GM18519 (cell line): ENCODE results near the gene TNFRSF4.

Experiments
- ATAC-seq: cut with Tn5 transposase; IDR thresholded peaks from one replicate; pipeline ENCODE4 v1.9.1; 2021; ENCODE audit warnings: mild to moderate bottlenecking, moderate library complexity; ENCODE audit not compliant: unreplicated experiment, low FRiP score

Gene TNFRSF4

DNA sequence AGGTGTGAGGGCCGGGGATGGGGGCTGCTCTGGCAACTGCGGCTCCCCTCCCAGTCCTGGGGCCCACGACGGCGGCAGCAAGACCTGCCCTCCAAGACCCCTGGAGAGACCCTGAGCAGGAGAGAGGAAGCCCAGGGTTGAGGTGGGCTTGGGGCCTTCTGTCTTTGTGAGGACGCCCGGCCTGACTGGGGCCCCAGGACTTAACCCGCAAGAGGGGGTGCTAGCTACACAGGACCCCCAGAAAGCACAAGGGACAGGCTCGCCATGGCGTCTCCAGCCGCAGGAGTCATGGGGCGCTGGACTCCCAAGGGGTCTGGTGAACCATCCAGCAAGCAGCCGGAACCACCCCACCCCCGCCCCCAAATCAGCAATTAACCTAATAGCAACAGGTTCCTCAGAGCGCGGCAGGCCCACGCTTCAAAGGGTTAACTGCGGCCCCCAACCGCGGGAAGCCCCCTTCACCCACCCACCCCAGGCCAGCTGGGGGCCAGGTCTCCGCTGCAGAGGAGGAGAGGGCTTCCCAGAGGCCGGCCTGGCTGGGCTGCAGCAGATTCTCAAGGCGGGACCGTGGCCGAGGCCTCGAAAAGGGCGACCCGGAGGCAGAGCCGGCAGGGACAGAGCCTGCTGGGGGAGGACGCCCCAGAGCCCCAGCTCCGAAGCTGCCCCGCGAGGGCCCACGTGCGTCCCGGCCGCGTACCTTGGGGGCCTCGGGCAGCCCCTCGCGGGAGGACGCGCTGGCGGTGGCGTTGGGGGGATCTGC, 32.0 kb upstream of the TNFRSF4 start:
- ATAC-seq: no peak

GRCh38 chr1:1245178-1245816, 31.3 kb upstream of the TNFRSF4 start:
- no peak for ATAC-seq

- ATAC-seq: no peak
Observed at GRCh38 chr1:1244192-1244811, 30.3 kb upstream of the TNFRSF4 start.

DNA sequence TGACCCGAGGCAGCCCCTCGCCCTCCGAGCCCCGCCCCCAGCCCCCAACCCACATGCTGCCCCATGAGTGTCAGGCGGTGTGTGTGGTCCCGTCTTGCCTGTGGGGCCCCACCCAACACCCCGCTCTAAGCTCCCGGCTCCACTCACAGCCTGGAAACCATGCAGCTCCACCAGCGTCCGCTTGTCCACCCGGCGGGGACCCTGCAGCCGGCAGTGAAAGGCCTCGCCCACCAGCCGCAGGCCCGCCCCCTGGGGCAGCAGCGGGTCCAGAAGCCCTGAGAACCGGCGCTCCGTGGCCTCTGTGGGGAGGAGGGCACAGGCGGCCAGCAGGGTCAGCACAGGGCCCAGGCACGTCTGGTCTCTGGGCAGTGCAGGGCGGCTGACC, 29.8 kb upstream of the TNFRSF4 start:
- ATAC-seq: no peak

DNA sequence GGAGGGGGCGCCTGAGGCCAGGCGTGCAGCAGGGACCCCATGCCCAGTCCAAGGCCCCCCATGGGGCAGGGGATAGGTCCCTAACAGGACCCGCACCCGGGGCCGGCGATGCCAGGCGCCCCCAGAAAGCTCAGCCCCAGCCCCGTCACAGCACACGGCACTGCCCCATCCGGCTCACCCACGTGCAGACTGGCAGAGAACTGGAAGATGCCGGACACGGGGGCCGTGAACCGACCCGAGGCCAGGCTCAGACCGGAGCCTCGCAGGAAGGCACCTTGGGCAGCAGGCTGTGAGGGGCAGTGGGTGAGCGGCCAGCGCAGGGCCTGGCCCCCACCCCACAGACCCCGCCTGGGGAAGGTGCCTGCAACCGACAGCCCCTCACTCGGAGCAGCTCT, 29.3 kb upstream of the TNFRSF4 start:
- ATAC-seq: no peak

GRCh38 chr1:1242461-1243265, 28.7 kb upstream of the TNFRSF4 start:
- ATAC-seq: no peak

- no peak for ATAC-seq
Observed at GRCh38 chr1:1241588-1242219, 27.8 kb upstream of the TNFRSF4 start.

- no peak for ATAC-seq
Observed at GRCh38 chr1:1240822-1241587, 27.1 kb upstream of the TNFRSF4 start.

- no peak for ATAC-seq
Observed at GRCh38 chr1:1240348-1240732, 26.4 kb upstream of the TNFRSF4 start.

DNA sequence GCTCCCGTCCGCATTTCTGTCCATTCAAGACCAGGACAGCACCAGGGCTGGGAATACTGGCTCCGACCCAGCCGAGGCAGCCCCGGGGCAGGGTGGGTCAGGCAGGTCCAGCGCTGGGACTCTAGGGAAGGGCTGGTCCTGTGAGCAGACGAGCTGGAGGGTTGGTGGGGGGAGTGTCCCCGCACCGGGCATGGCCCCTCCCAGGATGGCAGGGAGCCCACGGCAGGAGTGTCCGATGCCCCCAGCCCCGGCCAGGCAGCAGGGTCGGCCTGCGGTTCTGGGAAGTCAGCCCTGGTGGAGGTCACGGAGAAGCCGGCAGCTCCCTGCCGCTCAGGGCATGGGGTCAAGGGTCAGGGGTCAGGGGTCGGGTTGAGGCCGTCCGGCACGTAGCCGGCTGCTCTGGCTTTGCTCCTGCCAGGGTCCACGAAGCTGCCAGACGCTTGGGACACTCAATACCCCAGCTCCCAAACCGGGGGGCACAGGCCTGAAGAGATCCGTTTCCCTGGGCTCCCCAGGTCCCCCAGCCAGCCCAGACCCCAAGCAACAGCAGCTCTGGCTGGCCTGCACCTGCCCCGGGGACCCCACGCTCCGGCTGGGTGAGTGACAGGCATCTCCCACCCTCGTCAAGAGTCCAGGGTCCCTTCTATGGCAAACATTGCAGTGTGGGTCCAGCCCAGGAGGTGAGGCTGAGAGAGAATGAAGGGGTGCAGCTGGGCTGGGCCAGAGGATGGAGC, 25.8 kb upstream of the TNFRSF4 start:
- ATAC-seq: no peak

DNA sequence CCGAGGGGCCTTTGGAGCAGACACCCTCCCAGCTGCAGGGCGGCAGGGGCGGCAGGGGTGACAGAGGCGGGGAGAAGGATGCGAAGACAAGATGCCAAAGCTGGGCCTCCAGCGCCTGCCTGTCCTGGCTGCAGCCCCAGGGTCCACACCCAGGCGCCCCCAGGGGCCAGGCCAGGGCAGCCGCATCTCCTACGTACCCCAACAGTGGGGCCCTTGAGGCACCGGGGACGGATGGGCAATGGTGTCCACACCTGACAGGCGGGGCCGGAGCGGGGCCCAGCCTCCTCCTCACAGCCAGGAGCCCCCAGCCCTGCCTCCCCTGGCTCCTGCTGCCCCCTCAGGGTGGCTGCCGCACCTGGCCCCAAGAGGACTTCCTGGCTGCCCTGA, 25.3 kb upstream of the TNFRSF4 start:
- ATAC-seq: no peak

DNA sequence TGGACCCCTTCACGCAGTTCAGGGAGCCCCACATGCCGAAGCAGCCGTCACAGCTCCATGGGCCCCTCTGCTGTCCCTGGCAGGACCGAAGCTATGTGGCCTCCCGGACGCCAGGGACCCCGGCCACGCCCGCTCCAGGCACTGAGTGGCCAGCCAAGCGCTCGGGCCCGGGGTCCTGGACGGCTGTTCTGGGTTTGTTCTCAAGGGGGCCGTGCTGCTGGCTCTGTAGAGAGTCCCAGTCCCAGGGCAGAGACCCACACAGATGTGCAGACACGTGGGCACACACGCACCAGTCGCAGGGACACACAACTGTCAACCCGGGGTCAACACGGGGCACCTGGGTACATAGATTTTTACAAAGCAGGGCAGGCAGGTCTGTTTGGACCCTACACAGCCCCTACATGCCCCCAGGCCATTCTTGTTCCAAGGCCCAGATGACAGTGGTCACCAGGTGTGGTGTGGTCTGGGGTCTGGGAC, 24.8 kb upstream of the TNFRSF4 start:
- ATAC-seq: no peak

DNA sequence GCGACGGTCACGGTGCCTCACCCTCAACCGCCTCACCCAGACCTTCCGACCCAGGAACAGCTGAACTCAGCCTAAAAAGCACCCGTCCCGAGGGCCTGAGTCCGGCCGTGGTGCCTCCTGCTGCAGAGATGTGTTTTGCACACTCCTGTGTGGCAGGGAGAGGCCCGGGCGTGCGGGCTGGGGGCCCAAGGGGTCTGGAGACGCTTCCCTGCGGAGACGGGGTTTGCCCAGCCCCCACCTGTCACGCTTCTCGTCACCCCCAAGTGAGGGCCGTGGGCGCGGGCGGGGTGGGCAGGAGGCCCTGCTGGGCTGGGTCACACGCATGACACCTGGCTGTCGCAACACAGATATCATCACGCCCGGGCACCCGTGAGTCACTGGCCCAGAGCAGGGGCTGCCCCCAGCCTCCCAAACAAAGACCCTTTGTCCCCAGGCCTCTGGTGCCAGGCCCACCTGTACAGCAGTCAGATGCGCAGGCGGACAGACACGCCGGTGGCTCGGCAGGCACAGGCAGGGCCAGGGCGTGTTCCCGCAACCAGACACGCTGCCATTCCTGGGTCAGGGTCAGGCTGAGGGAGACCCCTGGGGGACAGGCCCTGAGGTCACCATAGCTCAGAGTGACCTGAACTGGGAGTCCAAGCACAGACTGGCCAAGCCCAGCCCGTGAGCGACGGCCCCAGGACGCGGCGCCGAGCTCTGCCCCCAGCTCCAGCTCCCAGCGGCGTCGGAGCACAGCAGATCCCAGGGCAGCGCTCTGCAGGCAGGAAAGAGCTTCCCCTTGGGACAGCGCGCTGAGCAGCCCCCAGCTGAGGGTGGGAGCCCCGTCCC, 24.1 kb upstream of the TNFRSF4 start:
- ATAC-seq: no peak

DNA sequence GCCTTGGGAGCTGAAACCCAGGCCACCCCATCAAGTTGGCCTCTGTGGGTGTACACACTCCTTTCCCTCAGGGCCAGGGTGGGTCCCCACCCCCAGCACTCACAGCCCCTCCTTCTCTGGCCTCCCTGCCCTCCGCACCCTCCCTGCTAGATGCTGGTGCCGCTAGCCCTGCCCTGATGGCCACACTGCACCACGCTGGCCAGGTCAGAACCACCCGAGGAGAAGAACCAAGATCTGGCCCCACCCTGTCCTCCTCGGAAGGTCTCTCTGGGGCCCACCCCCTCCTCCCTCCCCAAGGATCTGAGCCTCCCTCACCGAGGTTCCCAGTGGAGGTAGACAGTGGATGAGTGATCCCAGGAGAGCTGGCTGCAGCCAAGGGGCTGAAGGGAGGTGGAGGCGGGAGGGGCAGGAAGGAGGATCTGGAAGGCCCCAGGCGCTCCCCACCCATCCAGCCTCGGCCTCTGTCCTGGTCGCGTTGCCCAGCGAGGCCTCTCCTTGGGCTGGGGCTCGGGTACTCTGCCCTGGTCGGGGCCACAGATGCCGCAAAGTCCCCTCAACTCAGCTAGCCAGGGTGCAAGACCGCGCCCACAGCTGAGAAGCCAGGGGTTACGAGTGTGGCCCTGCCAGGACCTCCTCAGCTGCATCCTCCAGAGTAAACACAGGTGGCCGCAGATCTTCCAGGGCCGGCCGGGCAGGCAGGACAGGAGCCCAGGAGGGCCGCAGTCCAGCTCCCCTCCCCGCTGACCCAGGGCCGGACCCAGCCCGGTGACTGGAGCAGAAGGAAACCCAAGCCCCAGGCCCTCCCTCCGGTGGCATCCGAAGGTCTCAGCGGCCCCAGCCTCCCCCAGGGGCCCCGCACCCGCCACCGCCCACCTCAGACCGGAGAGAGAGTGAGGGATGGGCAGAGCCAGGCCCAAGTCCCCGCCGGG, 23.3 kb upstream of the TNFRSF4 start:
- ATAC-seq: no peak

GRCh38 chr1:1236176-1236763, 22.3 kb upstream of the TNFRSF4 start:
- no peak for ATAC-seq

- no peak for ATAC-seq
Observed at GRCh38 chr1:1235016-1235744, 21.2 kb upstream of the TNFRSF4 start.
